Endodermal cell (in vitro differentiated cells): Measurements from ENCODE around the gene CNTNAP5. TPM values are rescaled to one million over a fixed set of nuclear protein-coding genes. Genes with fewer than 3 reads are reported as not detected.

Source experiments
- DNase-seq: peaks from one replicate; pipeline ENCODE4 v3.0.0-alpha.2; 2017
- H3K27ac ChIP-seq: 2 replicates; pipeline ENCODE4 v1.5.1; 2013; ENCODE audit warnings: mild to moderate bottlenecking, low read depth, low read length, moderate library complexity
- H3K27me3 ChIP-seq: 2 replicates; pipeline ENCODE4 v1.6.1; 2013; ENCODE audit warnings: mild to moderate bottlenecking, low read length, moderate library complexity; ENCODE audit not compliant: insufficient read depth, control insufficient read depth, poor library complexity, severe bottlenecking
- H3K36me3 ChIP-seq: 2 replicates; pipeline ENCODE4 v1.7.0; 2013; ENCODE audit warnings: mild to moderate bottlenecking, low read length, moderate library complexity; ENCODE audit not compliant: control insufficient read depth, insufficient read depth
- H3K4me1 ChIP-seq: one replicate; pipeline ENCODE4 v1.7.0; 2013; ENCODE audit warnings: low read length; ENCODE audit not compliant: control insufficient read depth, insufficient read depth
- H3K4me3 ChIP-seq: 2 replicates; pipeline ENCODE4 v1.5.1; 2013; ENCODE audit warnings: mild to moderate bottlenecking, low read length, moderate library complexity
- H3K9ac ChIP-seq: 2 replicates; pipeline ENCODE4 v1.6.1; 2013; ENCODE audit warnings: mild to moderate bottlenecking, low read length, moderate library complexity; ENCODE audit not compliant: poor library complexity, severe bottlenecking; ENCODE audit errors: extremely low read depth
- H3K9me3 ChIP-seq: 2 replicates; pipeline ENCODE4 v1.6.1; 2013; ENCODE audit warnings: mild to moderate bottlenecking, low read length, moderate library complexity; ENCODE audit not compliant: control insufficient read depth
- H3K27ac Mint-ChIP-seq: 2 replicates; pipeline ENCODE4 v1.8.0; 2020; ENCODE audit warnings: mixed read lengths
- H3K27me3 Mint-ChIP-seq: 2 replicates; pipeline ENCODE4 v1.8.0; 2021; ENCODE audit warnings: mild to moderate bottlenecking, mixed read lengths; ENCODE audit not compliant: insufficient read depth
- H3K36me3 Mint-ChIP-seq: 2 replicates; pipeline ENCODE4 v1.8.0; 2020; ENCODE audit warnings: low read depth, mixed read lengths
- H3K4me1 Mint-ChIP-seq: 2 replicates; pipeline ENCODE4 v1.8.0; 2020; ENCODE audit warnings: mixed read lengths
- H3K4me3 Mint-ChIP-seq: 2 replicates; pipeline ENCODE4 v1.8.0; 2020; ENCODE audit warnings: mild to moderate bottlenecking, moderate library complexity, mixed read lengths
- H3K9me3 Mint-ChIP-seq: 2 replicates; pipeline ENCODE4 v1.8.0; 2020; ENCODE audit warnings: mild to moderate bottlenecking, mixed read lengths
- CTCF ChIP-seq: fragments of 200-600 bp; sonication (generic); conservative IDR thresholded peaks from 2 replicates; pipeline ENCODE4 v1.5.0; 2021; ENCODE audit warnings: antibody characterized with exemption, mild to moderate bottlenecking
- WGBS, 2 experiments: methylation state at CpG; one replicate each; pipeline versions ENCODE4 v1.1.5 to v1.1.7; 2013; ENCODE audit warnings: missing lambda C conversion rate in 2 of 2, mixed read lengths in 1 of 2; ENCODE audit not compliant: insufficient coverage in 1 of 2, insufficient read length in 1 of 2; 5-methylcytosine and 5-hydroxymethylcytosine counted together
- total RNA-seq, 2 donors: library from RNA; stranded (reverse); fragmentation: NEBNext Ultra II Directional in 1 of 2; extraction: Animal tissue kit (Norgen Biotek cat#: 25700) in 1 of 2; gene quantifications; 2 replicates in 1 of 2; 3 replicates in 1 of 2; pipeline ENCODE4 v1.2.1, GENCODE V29; 2021

The CNTNAP5 gene
- total RNA-seq, 2 donors from 2014 or later = 0.70 to 4.4 TPM

- H3K36me3 Mint-ChIP-seq = no peaks in the 10 kb centered on the region
- H3K27ac Mint-ChIP-seq = no peak overlapping the region
- H3K27me3 ChIP-seq = no peaks in the 10 kb centered on the region
- H3K9ac ChIP-seq = no peak overlapping the region
- DNase-seq = no peak
- TF ChIP-seq CTCF = no peak
- H3K27me3 Mint-ChIP-seq = no peaks in the 10 kb centered on the region
- H3K9me3 ChIP-seq = no peaks in the 10 kb centered on the region
- H3K27ac ChIP-seq = no peak overlapping the region
- H3K4me3 Mint-ChIP-seq = no peak overlapping the region
- peaks cover 28% of the 10 kb centered on the region for H3K4me1 Mint-ChIP-seq
- H3K36me3 ChIP-seq = no peaks in the 10 kb centered on the region
- WGBS, 2 experiments = 89 to 100% methylated on average over 1 to 3 of the region's 3 CpGs
- no peaks in the 10 kb centered on the region for H3K4me1 ChIP-seq
- no peak overlapping the region for H3K4me3 ChIP-seq
- H3K9me3 Mint-ChIP-seq = no peaks in the 10 kb centered on the region
These were observed 522.6 kb downstream of the CNTNAP5 start for GRCh38 chr2:124547700-124548099.

GRCh38 chr2:124558277-124558905 lies 533.3 kb downstream of the CNTNAP5 start:
- Histone ChIP-seq H3K36me3 (no peaks in the 10 kb centered on the region), H3K4me3 (no peak overlapping the region), H3K9me3 (no peaks in the 10 kb centered on the region), H3K9ac (no peak overlapping the region), H3K27ac (no peak overlapping the region), H3K4me1 (no peaks in the 10 kb centered on the region), H3K27me3 (no peaks in the 10 kb centered on the region)
- no peak overlapping the region for H3K4me3 Mint-ChIP-seq
- H3K4me1 Mint-ChIP-seq = peaks cover 12% of the 10 kb centered on the region
- no peaks in the 10 kb centered on the region for H3K27me3 Mint-ChIP-seq
- no peak for TF ChIP-seq CTCF
- no peak overlapping the region for H3K27ac Mint-ChIP-seq
- H3K36me3 Mint-ChIP-seq = no peaks in the 10 kb centered on the region
- no peaks in the 10 kb centered on the region for H3K9me3 Mint-ChIP-seq
- WGBS, 2 experiments = 92 to 94% methylated on average over 5 to 6 of the region's 6 CpGs
- no peak for DNase-seq

- WGBS, 2 experiments = 29 to 80% methylated on average over 1 to 2 of the region's 2 CpGs
- no peak overlapping the region for H3K27ac Mint-ChIP-seq
- no peak for TF ChIP-seq CTCF
- H3K4me1 Mint-ChIP-seq = peaks cover 18% of the 10 kb centered on the region
- H3K36me3 Mint-ChIP-seq = no peaks in the 10 kb centered on the region
- Histone ChIP-seq H3K36me3 (no peaks in the 10 kb centered on the region), H3K4me1 (no peaks in the 10 kb centered on the region), H3K9ac (no peak overlapping the region), H3K27ac (no peak overlapping the region), H3K27me3 (no peaks in the 10 kb centered on the region), H3K9me3 (no peaks in the 10 kb centered on the region), H3K4me3 (no peak overlapping the region)
- no peaks in the 10 kb centered on the region for H3K27me3 Mint-ChIP-seq
- H3K9me3 Mint-ChIP-seq = no peaks in the 10 kb centered on the region
- no peak for DNase-seq
- H3K4me3 Mint-ChIP-seq = no peak overlapping the region
These were observed 534.1 kb downstream of the CNTNAP5 start for GRCh38 chr2:124559236-124559635.
